Suprapubic skin (tissue), 3 donors: ENCODE data around the gene TCERG1L.
"Not testable (repeated sequence)": the region's sequence is repeated elsewhere in the genome, so short reads cannot be mapped to it uniquely, and the experiment has no call there.

Source experiments
- POLR2AphosphoS5 ChIP-seq, 3 donors: sonication (generic); formaldehyde crosslinking; IDR thresholded peaks; one replicate each; pipeline ENCODE4 v1.6.1; 2017; ENCODE audit warnings: antibody characterized with exemption in 3 of 3
- TF ChIP-seq, protein P1 (sequence below), 2 donors: fragments of 200-600 bp in 1 of 2; fragments of 450-650 bp in 1 of 2; sonication (generic) in 1 of 2; IDR thresholded peaks; one replicate each; pipeline ENCODE4 v1.5.1; 2016 to 2019; ENCODE audit warnings: antibody characterized with exemption in 2 of 2, mild to moderate bottlenecking in 1 of 2, moderate library complexity in 1 of 2

DNA sequence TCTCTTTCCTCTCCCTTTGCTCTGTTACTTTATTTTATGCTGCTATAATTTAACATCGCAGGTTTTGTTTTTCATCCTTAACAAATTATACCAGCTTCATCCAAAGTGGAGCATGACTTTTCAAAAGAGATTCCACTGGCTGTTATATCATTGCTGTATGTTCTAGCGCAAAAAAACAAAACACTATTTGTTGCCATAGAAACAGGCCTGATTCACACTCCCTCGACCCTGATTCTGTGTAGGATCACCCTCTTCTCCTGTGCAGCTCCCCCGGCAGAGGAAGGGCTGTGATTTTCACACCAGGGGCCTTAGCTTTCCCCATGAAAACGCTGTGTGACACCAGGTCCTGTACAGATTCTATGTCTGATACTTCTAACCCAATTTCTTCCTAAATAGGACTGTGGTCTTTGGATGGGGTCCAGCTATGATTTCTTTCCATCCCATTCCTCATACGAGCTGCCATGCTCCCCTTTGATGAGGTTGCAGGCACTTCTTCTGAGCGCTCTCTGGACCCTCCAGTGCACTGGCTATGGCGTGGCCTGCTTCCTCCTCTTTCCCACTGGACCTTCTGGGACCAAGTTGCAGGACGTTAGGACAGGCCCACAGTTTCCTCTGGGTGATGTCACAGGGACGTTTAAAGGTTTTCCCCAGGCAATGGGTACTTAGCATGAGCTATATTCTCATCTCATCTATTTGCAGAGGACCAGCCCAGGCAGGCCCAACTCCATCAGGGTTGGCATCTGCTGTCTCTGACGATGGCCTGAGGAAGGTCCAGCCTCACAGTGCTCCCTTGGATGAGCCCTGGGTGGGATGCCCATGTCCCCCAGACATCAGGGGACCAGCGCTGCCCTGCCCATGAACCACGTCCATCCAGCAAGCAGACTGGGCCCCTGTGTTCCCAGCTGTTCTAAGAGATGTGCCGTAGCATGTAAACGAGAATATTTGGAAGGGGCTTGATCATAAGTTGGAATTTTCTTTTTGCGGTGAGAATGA lies 210.8 kb downstream of the TCERG1L start:
- TF ChIP-seq, protein P1, sequence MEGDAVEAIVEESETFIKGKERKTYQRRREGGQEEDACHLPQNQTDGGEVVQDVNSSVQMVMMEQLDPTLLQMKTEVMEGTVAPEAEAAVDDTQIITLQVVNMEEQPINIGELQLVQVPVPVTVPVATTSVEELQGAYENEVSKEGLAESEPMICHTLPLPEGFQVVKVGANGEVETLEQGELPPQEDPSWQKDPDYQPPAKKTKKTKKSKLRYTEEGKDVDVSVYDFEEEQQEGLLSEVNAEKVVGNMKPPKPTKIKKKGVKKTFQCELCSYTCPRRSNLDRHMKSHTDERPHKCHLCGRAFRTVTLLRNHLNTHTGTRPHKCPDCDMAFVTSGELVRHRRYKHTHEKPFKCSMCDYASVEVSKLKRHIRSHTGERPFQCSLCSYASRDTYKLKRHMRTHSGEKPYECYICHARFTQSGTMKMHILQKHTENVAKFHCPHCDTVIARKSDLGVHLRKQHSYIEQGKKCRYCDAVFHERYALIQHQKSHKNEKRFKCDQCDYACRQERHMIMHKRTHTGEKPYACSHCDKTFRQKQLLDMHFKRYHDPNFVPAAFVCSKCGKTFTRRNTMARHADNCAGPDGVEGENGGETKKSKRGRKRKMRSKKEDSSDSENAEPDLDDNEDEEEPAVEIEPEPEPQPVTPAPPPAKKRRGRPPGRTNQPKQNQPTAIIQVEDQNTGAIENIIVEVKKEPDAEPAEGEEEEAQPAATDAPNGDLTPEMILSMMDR (IDR thresholded peaks at IDR 0.05): not testable (repeated sequence)
- not testable (repeated sequence) for TF ChIP-seq POLR2AphosphoS5 (IDR thresholded peaks at IDR 0.05)
